Right lobe of liver (tissue), 6 donors: ENCODE data around the gene PRSS12. TPM values are rescaled to one million over a fixed set of nuclear protein-coding genes. Genes with fewer than 3 reads are reported as not detected.

ENCODE experiments used
- ATAC-seq, 4 donors: fragments of 200-7000 bp; cut with Tn5 transposase; one replicate each; pipeline ENCODE4 v1.9.1; 2020; ENCODE audit warnings: mild to moderate bottlenecking in 4 of 4, moderate library complexity in 4 of 4
- DNase-seq, 3 donors: peaks; one replicate each; pipeline ENCODE4 v3.0.0-alpha.2; 2020
- H3K27ac ChIP-seq, 3 donors: fragments of 200-600 bp; one replicate each; pipeline ENCODE4 v1.8.0; 2022
- H3K27me3 ChIP-seq, 2 donors: fragments of 200-600 bp; one replicate each; pipeline ENCODE4 v1.8.0; 2022
- H3K36me3 ChIP-seq, 4 donors: fragments of 200-600 bp; sonication (generic) in 1 of 4; one replicate each; pipeline versions ENCODE4 v1.5.1 to v1.8.0; 2017 to 2022; ENCODE audit warnings: control low read depth in 1 of 4
- H3K4me1 ChIP-seq, 4 donors: fragments of 200-600 bp; sonication (generic) in 1 of 4; one replicate each; pipeline versions ENCODE4 v1.5.1 to v1.8.0; 2017 to 2022; ENCODE audit warnings: control low read depth in 1 of 4
- H3K4me3 ChIP-seq, 3 donors: fragments of 200-600 bp; one replicate each; pipeline ENCODE4 v1.8.0; 2022
- H3K9me3 ChIP-seq, 4 donors: fragments of 200-600 bp; sonication (generic) in 1 of 4; one replicate each; pipeline versions ENCODE4 v1.5.1 to v1.8.0; 2017 to 2022; ENCODE audit warnings: control low read depth in 1 of 4
- POLR2A ChIP-seq: fragments of 450-650 bp; IDR thresholded peaks from one replicate; pipeline ENCODE4 v1.6.1; 2017; ENCODE audit warnings: antibody characterized with exemption, mild to moderate bottlenecking
- WGBS: methylation state at CpG from one replicate; pipeline ENCODE4 v1.1.6; 2018; ENCODE audit warnings: low coverage, low lambda C conversion rate; ENCODE audit not compliant: insufficient coverage; ENCODE audit errors: missing lambda C conversion rate; 5-methylcytosine and 5-hydroxymethylcytosine counted together
- intact Hi-C, 2 donors: fragments of 100-400 bp; cut with DNase I; formaldehyde crosslinking; loops; one replicate each; pipeline versions ENCODE4 v1.11.2 to v1.14.1; 2022
- total RNA-seq, 6 experiments: library from RNA; depleted of rRNA in 2 of 6; stranded (reverse); fragments of >200 nt in 2 of 6; fragmentation: NEBNext Ultra II Directional in 3 of 6; extraction: Animal tissue kit (Norgen Biotek cat#: 25700) in 3 of 6; gene quantifications; one replicate each; pipeline versions ENCODE4 v1.1.0 to v1.2.4, GENCODE V29; 2016 to 2023
- TF ChIP-seq, protein P1 (sequence below), 4 donors: fragments of 200-600 bp in 3 of 4; fragments of 450-650 bp in 1 of 4; IDR thresholded peaks; one replicate each; pipeline versions ENCODE4 v1.5.1 to v1.8.0; 2016 to 2022; ENCODE audit warnings: antibody characterized with exemption in 4 of 4, mild to moderate bottlenecking in 2 of 4
- donor health status: DM: no; HTN: yes; CAD: no.
- donor health status: DM: no; HTN: no; CAD: no.
- donor health status: DM: no; HTN: no; CAD: no.
- donor health status: DM: no; HTN: yes; CAD: no.
- donor health status: DM: no; HTN: yes; CAD: no.

PRSS12 gene
- total RNA-seq, 6 experiments from 2014 or later, result 0.12 to 1.4 (median 0.74) TPM

DNA sequence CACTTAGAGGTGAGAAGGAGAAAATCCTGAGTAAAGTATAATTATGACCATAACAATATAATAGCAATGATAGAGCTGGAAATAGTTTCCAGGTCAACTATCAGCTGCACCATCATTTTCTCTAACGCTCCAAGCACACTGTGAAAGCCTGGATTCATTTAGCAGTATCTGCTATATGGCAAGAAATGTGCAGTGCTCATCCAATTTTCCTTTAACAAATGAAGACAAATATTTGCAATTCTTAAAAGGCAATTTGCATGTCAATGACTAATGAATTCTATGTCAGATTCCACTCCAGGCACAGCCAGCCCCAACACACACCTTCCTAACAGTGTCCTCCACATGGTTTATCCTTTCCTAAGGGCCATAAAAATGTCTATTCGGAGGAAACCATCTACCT lies 12.7 kb downstream of the PRSS12 start:
- Histone ChIP-seq H3K27ac (no peak overlapping the region), H3K27me3 (no peaks in the 10 kb centered on the region), H3K36me3 (no peaks in the 10 kb centered on the region), H3K4me1 (no peaks in the 10 kb centered on the region), H3K4me3 (no peak overlapping the region), H3K9me3 (no peaks in the 10 kb centered on the region)
- WGBS, result 68% methylated on average over 2 of the region's 2 CpGs
- ATAC-seq, result no peak
- intact Hi-C loops, result no loop called here
- no peak for TF ChIP-seq POLR2A
- TF ChIP-seq, protein P1, sequence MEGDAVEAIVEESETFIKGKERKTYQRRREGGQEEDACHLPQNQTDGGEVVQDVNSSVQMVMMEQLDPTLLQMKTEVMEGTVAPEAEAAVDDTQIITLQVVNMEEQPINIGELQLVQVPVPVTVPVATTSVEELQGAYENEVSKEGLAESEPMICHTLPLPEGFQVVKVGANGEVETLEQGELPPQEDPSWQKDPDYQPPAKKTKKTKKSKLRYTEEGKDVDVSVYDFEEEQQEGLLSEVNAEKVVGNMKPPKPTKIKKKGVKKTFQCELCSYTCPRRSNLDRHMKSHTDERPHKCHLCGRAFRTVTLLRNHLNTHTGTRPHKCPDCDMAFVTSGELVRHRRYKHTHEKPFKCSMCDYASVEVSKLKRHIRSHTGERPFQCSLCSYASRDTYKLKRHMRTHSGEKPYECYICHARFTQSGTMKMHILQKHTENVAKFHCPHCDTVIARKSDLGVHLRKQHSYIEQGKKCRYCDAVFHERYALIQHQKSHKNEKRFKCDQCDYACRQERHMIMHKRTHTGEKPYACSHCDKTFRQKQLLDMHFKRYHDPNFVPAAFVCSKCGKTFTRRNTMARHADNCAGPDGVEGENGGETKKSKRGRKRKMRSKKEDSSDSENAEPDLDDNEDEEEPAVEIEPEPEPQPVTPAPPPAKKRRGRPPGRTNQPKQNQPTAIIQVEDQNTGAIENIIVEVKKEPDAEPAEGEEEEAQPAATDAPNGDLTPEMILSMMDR (IDR thresholded peaks at IDR 0.05), result no peak
- DNase-seq, result no peak

DNA sequence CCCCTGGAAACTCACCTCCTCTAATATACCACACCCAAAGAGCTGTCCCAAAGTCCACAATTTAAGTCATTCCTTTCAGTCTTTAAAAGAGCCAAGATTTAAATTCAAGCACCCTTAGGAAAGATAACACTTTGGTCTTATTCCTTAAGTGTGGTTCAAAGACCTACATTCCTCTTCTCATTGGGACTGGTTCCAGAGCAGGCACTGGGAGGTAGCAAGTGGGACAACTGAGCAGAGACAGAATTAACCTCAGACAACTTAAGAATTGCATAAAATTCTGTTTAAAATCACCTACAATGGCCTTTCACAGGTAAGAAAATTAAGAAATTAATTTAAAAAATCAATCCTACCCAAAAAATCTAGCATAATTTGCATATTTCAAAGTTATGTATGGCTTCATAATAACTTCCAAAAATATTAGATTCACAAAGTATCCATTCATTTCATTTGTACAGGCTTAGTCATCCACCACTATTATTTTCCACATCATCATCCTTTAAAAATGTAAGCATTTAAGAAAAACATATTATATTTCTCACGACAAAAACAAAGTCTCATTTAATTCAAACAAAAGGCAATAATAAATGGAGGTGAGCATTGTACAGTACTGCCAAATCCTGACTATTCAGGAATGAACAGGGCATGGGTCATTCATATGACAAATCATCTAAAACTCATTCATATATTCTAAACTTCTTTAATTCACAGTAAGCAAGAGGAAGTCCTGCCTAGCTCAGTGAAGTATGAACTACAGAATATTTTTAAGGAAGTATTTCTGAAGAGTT lies 13.6 kb downstream of the PRSS12 start:
- H3K27ac ChIP-seq, result no peak overlapping the region
- TF ChIP-seq POLR2A, result no peak
- TF ChIP-seq, protein P1 (IDR thresholded peaks at IDR 0.05), result no peak
- ATAC-seq (no peak), DNase-seq (no peak)
- no peaks in the 10 kb centered on the region for H3K4me1 ChIP-seq
- no peaks in the 10 kb centered on the region for H3K36me3 ChIP-seq
- no peak overlapping the region for H3K4me3 ChIP-seq
- intact Hi-C loops, result no loop called here
- H3K27me3 ChIP-seq, result no peaks in the 10 kb centered on the region
- 80% methylated on average over 1 of the region's 1 CpG for WGBS
- no peaks in the 10 kb centered on the region for H3K9me3 ChIP-seq

DNA sequence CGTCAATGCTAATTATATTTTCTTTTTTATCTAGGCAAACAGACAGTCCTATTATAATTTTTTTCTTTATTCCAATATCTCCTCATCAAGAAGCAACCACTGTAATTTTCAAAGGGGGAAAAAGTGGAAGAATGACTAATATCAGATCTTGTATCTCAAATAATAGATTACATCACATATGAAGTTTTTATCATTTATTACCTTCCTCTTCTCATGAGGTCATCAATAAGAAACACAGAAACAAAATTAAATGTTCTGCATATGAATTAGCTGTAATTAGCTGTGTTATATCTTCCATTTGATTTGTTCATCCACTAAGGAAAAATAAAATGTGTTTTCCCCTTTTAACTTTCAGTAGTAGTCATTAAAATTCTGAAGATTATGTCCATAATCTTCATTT lies 14.3 kb downstream of the PRSS12 start:
- Histone ChIP-seq H3K4me1 (no peaks in the 10 kb centered on the region), H3K4me3 (no peak overlapping the region), H3K27me3 (no peaks in the 10 kb centered on the region), H3K9me3 (no peaks in the 10 kb centered on the region), H3K27ac (no peak overlapping the region), H3K36me3 (no peaks in the 10 kb centered on the region)
- DNase-seq (no peak), ATAC-seq (no peak)
- WGBS, result 36% methylated on average over 1 of the region's 1 CpG
- intact Hi-C loops, result no loop called here
- TF ChIP-seq POLR2A, result no peak
- TF ChIP-seq, protein P1 (IDR thresholded peaks at IDR 0.05), result no peak

DNA sequence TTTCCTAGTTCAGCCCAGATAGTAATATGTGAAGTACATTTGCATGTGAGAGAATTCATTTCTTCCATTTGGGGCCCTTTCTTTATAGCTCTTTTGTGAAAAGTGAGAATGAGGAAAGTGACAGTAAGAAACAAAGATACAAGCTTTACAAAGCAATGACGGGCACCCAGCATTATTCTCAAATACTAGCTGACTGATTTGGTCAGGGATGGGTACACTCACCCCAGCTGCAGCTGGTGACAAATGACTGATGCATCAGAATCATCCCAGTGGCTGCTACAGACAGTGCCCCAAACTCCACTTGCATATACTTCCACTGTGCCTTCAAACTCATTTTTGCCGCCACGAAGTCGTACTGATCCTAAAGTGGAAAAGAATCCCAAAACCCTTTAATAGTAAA lies 14.8 kb downstream of the PRSS12 start:
- TF ChIP-seq, protein P1 (IDR thresholded peaks at IDR 0.05), result no peak
- TF ChIP-seq POLR2A, result no peak
- H3K27ac ChIP-seq, result no peak overlapping the region
- H3K4me3 ChIP-seq, result no peak overlapping the region
- no peaks in the 10 kb centered on the region for H3K36me3 ChIP-seq
- DNase-seq (no peak), ATAC-seq (no peak)
- H3K9me3 ChIP-seq, result no peaks in the 10 kb centered on the region
- H3K27me3 ChIP-seq, result no peaks in the 10 kb centered on the region
- WGBS, result 81% methylated on average over 4 of the region's 4 CpGs
- intact Hi-C loops, result no loop called here
- H3K4me1 ChIP-seq, result no peaks in the 10 kb centered on the region
